Measurements from ENCODE around the gene NCEH1. TPM values are rescaled to one million over a fixed set of nuclear protein-coding genes. Genes with fewer than 3 reads are reported as not detected.

The NCEH1 gene
- total RNA-seq, 2 experiments from 2014 or later: 4.9 to 6.3 TPM

- Mint-ChIP-seq H3K4me1 (peaks cover 9% of the 10 kb centered on the region), H3K27me3 (no peaks in the 10 kb centered on the region), H3K9me3 (ENCODE audit: low read depth) (peaks cover 7% of the 10 kb centered on the region), H3K27ac (no peak overlapping the region), H3K4me3 (no peak overlapping the region), H3K36me3 (ENCODE audit: low read depth) (no peaks in the 10 kb centered on the region)
- ChIA-PET POLR2A (no interaction called here), CTCF (interaction anchor here (0.7 to 4.9 kb wide), 4 partner anchors 9 to 274 kb away, joined by 3 to 52 read pairs (median 6); no protein-coding TSS in a partner anchor)
- ATAC-seq (no peak), DNase-seq (no peak)
- intact Hi-C loops (cut with DNase I, micrococcal nuclease): no loop called here
These were observed 102.3 kb downstream of the NCEH1 start for GRCh38 chr3:172608575-172608974.

GRCh38 chr3:172607305-172608121 lies 103.4 kb downstream of the NCEH1 start:
- ATAC-seq: peak; percentile 36
- H3K9me3 Mint-ChIP-seq (ENCODE audit: low read depth): peaks cover 7% of the 10 kb centered on the region
- H3K36me3 Mint-ChIP-seq (ENCODE audit: low read depth): no peaks in the 10 kb centered on the region
- intact Hi-C loops (cut with DNase I, micrococcal nuclease): no loop called here
- ChIA-PET POLR2A (interaction anchor here (0.6 kb wide), 2 partner anchors 12 to 1098 kb away, joined by 3 to 8 read pairs; no protein-coding TSS in a partner anchor), CTCF (interaction anchor here (1.1 to 4.9 kb wide), 5 partner anchors 12 to 146 kb away, joined by 3 to 52 read pairs (median 5); no protein-coding TSS in a partner anchor)
- H3K27me3 Mint-ChIP-seq: no peaks in the 10 kb centered on the region
- no peak overlapping the region for H3K4me3 Mint-ChIP-seq
- H3K27ac Mint-ChIP-seq: no peak overlapping the region
- peaks cover 9% of the 10 kb centered on the region for H3K4me1 Mint-ChIP-seq
- no peak for DNase-seq

GRCh38 chr3:172606021-172606420 lies 104.8 kb downstream of the NCEH1 start:
- H3K9me3 Mint-ChIP-seq (ENCODE audit: low read depth): peaks cover 6% of the 10 kb centered on the region
- intact Hi-C loops (cut with DNase I, micrococcal nuclease): no loop called here
- DNase-seq (no peak), ATAC-seq (no peak)
- ChIA-PET POLR2A (no interaction called here), CTCF (interaction anchor here (0.6 to 4.9 kb wide), 2 partner anchors 10 to 217 kb away, joined by 3 to 52 read pairs; no protein-coding TSS in a partner anchor)
- no peak overlapping the region for H3K27ac Mint-ChIP-seq
- no peak overlapping the region for H3K4me3 Mint-ChIP-seq
- no peaks in the 10 kb centered on the region for H3K36me3 Mint-ChIP-seq (ENCODE audit: low read depth)
- H3K4me1 Mint-ChIP-seq: peaks cover 9% of the 10 kb centered on the region
- no peaks in the 10 kb centered on the region for H3K27me3 Mint-ChIP-seq

- H3K27me3 Mint-ChIP-seq: no peaks in the 10 kb centered on the region
- intact Hi-C loops (cut with DNase I, micrococcal nuclease): no loop called here
- ATAC-seq: no peak
- H3K4me1 Mint-ChIP-seq: peaks cover 9% of the 10 kb centered on the region
- no peaks in the 10 kb centered on the region for H3K9me3 Mint-ChIP-seq (ENCODE audit: low read depth)
- ChIA-PET POLR2A (no interaction called here), CTCF (interaction anchor here (1.0 to 4.9 kb wide), 2 partner anchors 9 to 10 kb away, joined by 3 to 52 read pairs; no protein-coding TSS in a partner anchor)
- no peak overlapping the region for H3K4me3 Mint-ChIP-seq
- no peak for DNase-seq
- no peaks in the 10 kb centered on the region for H3K36me3 Mint-ChIP-seq (ENCODE audit: low read depth)
- no peak overlapping the region for H3K27ac Mint-ChIP-seq
These were observed 105.8 kb downstream of the NCEH1 start for GRCh38 chr3:172604895-172605646.

GRCh38 chr3:172601066-172601832 lies 109.6 kb downstream of the NCEH1 start:
- H3K9me3 Mint-ChIP-seq (ENCODE audit: low read depth): no peaks in the 10 kb centered on the region
- ChIA-PET POLR2A (no interaction called here), CTCF (interaction anchor here (0.6 to 1.7 kb wide), 3 partner anchors 40 to 278 kb away, joined by 3 to 5 read pairs (median 3); no protein-coding TSS in a partner anchor)
- no peak overlapping the region for H3K27ac Mint-ChIP-seq
- no peaks in the 10 kb centered on the region for H3K36me3 Mint-ChIP-seq (ENCODE audit: low read depth)
- peaks cover 2% of the 10 kb centered on the region for H3K4me1 Mint-ChIP-seq
- no peaks in the 10 kb centered on the region for H3K27me3 Mint-ChIP-seq
- ATAC-seq (no peak), DNase-seq (no peak)
- no peak overlapping the region for H3K4me3 Mint-ChIP-seq
- intact Hi-C loops (cut with DNase I, micrococcal nuclease): no loop called here

- CTCF ChIA-PET: interaction anchor here (0.6 to 1.7 kb wide), 2 partner anchors 140 to 277 kb away, joined by 3 to 5 read pairs; no protein-coding TSS in a partner anchor
- no peaks in the 10 kb centered on the region for H3K9me3 Mint-ChIP-seq (ENCODE audit: low read depth)
- intact Hi-C loops (cut with DNase I, micrococcal nuclease): no loop called here
- no peaks in the 10 kb centered on the region for H3K27me3 Mint-ChIP-seq
- H3K36me3 Mint-ChIP-seq (ENCODE audit: low read depth): no peaks in the 10 kb centered on the region
- POLR2A ChIA-PET: no interaction called here
- H3K4me1 Mint-ChIP-seq: peaks cover 8% of the 10 kb centered on the region
- H3K4me3 Mint-ChIP-seq: no peak overlapping the region
- DNase-seq: no peak
- ATAC-seq: no peak
- H3K27ac Mint-ChIP-seq: no peak overlapping the region
These were observed 110.2 kb downstream of the NCEH1 start for GRCh38 chr3:172600644-172601065.

- CTCF ChIA-PET: interaction anchor here (0.6 kb wide), 1 partner anchor 35 kb away, joined by 3 read pairs; no protein-coding TSS in a partner anchor
These were observed 112.0 kb downstream of the NCEH1 start for GRCh38 chr3:172598904-172599303.

GRCh38 chr3:172596394-172596706 lies 114.5 kb downstream of the NCEH1 start:
- H3K4me1 Mint-ChIP-seq: peaks cover 49% of the 10 kb centered on the region
- ATAC-seq: no peak

More at GRCh38 chr3:172598904-172599303, 112.0 kb downstream of the NCEH1 start:
- intact Hi-C loops (cut with DNase I, micrococcal nuclease): no loop called here
- DNase-seq: no peak
- H3K27ac Mint-ChIP-seq: no peak overlapping the region
- H3K4me1 Mint-ChIP-seq: peaks cover 24% of the 10 kb centered on the region
- ATAC-seq: no peak
- H3K36me3 Mint-ChIP-seq (ENCODE audit: low read depth): no peaks in the 10 kb centered on the region
- POLR2A ChIA-PET: no interaction called here
- H3K27me3 Mint-ChIP-seq: no peaks in the 10 kb centered on the region
- no peaks in the 10 kb centered on the region for H3K9me3 Mint-ChIP-seq (ENCODE audit: low read depth)
- H3K4me3 Mint-ChIP-seq: no peak overlapping the region

GRCh38 chr3:172595664-172596393 lies 115.0 kb downstream of the NCEH1 start:
- peaks cover 4% of the 10 kb centered on the region for H3K27me3 Mint-ChIP-seq
- H3K4me1 Mint-ChIP-seq: peaks cover 54% of the 10 kb centered on the region
- H3K9me3 Mint-ChIP-seq (ENCODE audit: low read depth): peaks cover 5% of the 10 kb centered on the region
- intact Hi-C loops (cut with DNase I, micrococcal nuclease): loop anchor here (1.0 to 2.0 kb wide), 5 partner anchors 21 to 135 kb away; no protein-coding TSS in a partner anchor
- H3K4me3 Mint-ChIP-seq: peak overlapping the region; percentile 66
- H3K27ac Mint-ChIP-seq: peak overlapping the region; percentile 75
- peak; percentile 55 for DNase-seq
- H3K36me3 Mint-ChIP-seq (ENCODE audit: low read depth): peaks cover 9% of the 10 kb centered on the region
- peak; percentile 15 for ATAC-seq
- CTCF ChIA-PET: interaction anchor here (0.6 to 4.5 kb wide), 56 partner anchors 8 to 489 kb away, joined by 3 to 52 read pairs (median 5); partner anchors contain the start of gene TNFSF10
- POLR2A ChIA-PET: interaction anchor here (0.6 to 0.8 kb wide), 4 partner anchors 12 to 79 kb away, joined by 3 to 8 read pairs (median 4); partner anchors contain the start of gene TNFSF10

More at GRCh38 chr3:172596394-172596706, 114.5 kb downstream of the NCEH1 start:
- H3K27ac Mint-ChIP-seq: peak overlapping the region; percentile 75
- DNase-seq: no peak
- ChIA-PET CTCF (interaction anchor here (0.6 to 4.5 kb wide), 44 partner anchors 8 to 264 kb away, joined by 3 to 52 read pairs (median 8); partner anchors contain the start of gene TNFSF10), POLR2A (no interaction called here)
- H3K27me3 Mint-ChIP-seq: no peaks in the 10 kb centered on the region
- peaks cover 4% of the 10 kb centered on the region for H3K36me3 Mint-ChIP-seq (ENCODE audit: low read depth)
- peak overlapping the region; percentile 66 for H3K4me3 Mint-ChIP-seq
- no peaks in the 10 kb centered on the region for H3K9me3 Mint-ChIP-seq (ENCODE audit: low read depth)
- intact Hi-C loops (cut with DNase I, micrococcal nuclease): loop anchor here (1.0 to 2.0 kb wide), 5 partner anchors 20 to 136 kb away; no protein-coding TSS in a partner anchor
